ENCODE data around the gene LMTK3.
"Not testable (repeated sequence)": the region's sequence is repeated elsewhere in the genome, so short reads cannot be mapped to it uniquely, and the experiment has no call there.

The LMTK3 gene

GRCh38 chr19:48524732-48525131 lies 13.1 kb upstream of the LMTK3 start:
- no peak for ATAC-seq (replicated peaks)
- H3K27ac Mint-ChIP-seq, result no peak overlapping the region
- no peak overlapping the region for H3K4me3 Mint-ChIP-seq
- peaks cover 0 to 10% of the 10 kb centered on the region in 2 donors for H3K27me3 Mint-ChIP-seq
- no peaks in the 10 kb centered on the region for H3K36me3 Mint-ChIP-seq (ENCODE audit: insufficient read depth)
- H3K9me3 Mint-ChIP-seq, result peaks cover 0 to 5% of the 10 kb centered on the region in 2 donors
- DNase-seq, result no peak
- no peaks in the 10 kb centered on the region for H3K4me1 Mint-ChIP-seq (ENCODE audit: low read depth in 2 of 2)

GRCh38 chr19:48524221-48524620 lies 12.6 kb upstream of the LMTK3 start:
- no peak overlapping the region for H3K27ac Mint-ChIP-seq
- ATAC-seq (replicated peaks) (no peak), DNase-seq (no peak)
- H3K4me3 Mint-ChIP-seq, result no peak overlapping the region
- H3K4me1 Mint-ChIP-seq (ENCODE audit: low read depth in 2 of 2), result no peaks in the 10 kb centered on the region
- peaks cover 0 to 10% of the 10 kb centered on the region in 2 donors for H3K27me3 Mint-ChIP-seq
- no peaks in the 10 kb centered on the region for H3K36me3 Mint-ChIP-seq (ENCODE audit: insufficient read depth)
- H3K9me3 Mint-ChIP-seq, result peaks cover 0 to 5% of the 10 kb centered on the region in 2 donors

GRCh38 chr19:48520134-48520533 lies 8.5 kb upstream of the LMTK3 start:
- no peak for ATAC-seq (replicated peaks)
- no peak for DNase-seq
- H3K4me3 Mint-ChIP-seq, result no peak overlapping the region
- peak overlapping the region in 1 of 2 donors; percentile 62 for H3K27ac Mint-ChIP-seq
- H3K36me3 Mint-ChIP-seq (ENCODE audit: insufficient read depth), result peaks cover 5% of the 10 kb centered on the region
- peaks cover 0 to 10% of the 10 kb centered on the region in 2 donors for H3K27me3 Mint-ChIP-seq
- no peaks in the 10 kb centered on the region for H3K4me1 Mint-ChIP-seq (ENCODE audit: low read depth in 2 of 2)
- peaks cover 0 to 5% of the 10 kb centered on the region in 2 donors for H3K9me3 Mint-ChIP-seq

GRCh38 chr19:48519426-48519825 lies 7.8 kb upstream of the LMTK3 start:
- H3K4me3 Mint-ChIP-seq; H3K9me3 Mint-ChIP-seq; H3K4me1 Mint-ChIP-seq (ENCODE audit: low read depth in 2 of 2); H3K27me3 Mint-ChIP-seq; H3K36me3 Mint-ChIP-seq (ENCODE audit: insufficient read depth); DNase-seq; ATAC-seq (replicated peaks): not testable (repeated sequence)
- peak overlapping the region in 1 of 2 donors; percentile 62 for H3K27ac Mint-ChIP-seq

- H3K4me3 Mint-ChIP-seq, result no peak overlapping the region
- no peak for ATAC-seq (replicated peaks)
- peaks cover 5% of the 10 kb centered on the region for H3K36me3 Mint-ChIP-seq (ENCODE audit: insufficient read depth)
Measured at GRCh38 chr19:48518207-48518606, 6.6 kb upstream of the LMTK3 start.

GRCh38 chr19:48516536-48516935 lies 4.9 kb upstream of the LMTK3 start:
- Mint-ChIP-seq H3K36me3 (ENCODE audit: insufficient read depth) (peaks cover 5% of the 10 kb centered on the region), H3K4me3 (no peak overlapping the region), H3K4me1 (ENCODE audit: low read depth in 2 of 2) (peaks cover 4% of the 10 kb centered on the region in 2 donors), H3K9me3 (no peaks in the 10 kb centered on the region), H3K27me3 (no peaks in the 10 kb centered on the region), H3K27ac (no peak overlapping the region)
- DNase-seq (no peak), ATAC-seq (replicated peaks) (no peak)

More at GRCh38 chr19:48518207-48518606, 6.6 kb upstream of the LMTK3 start:
- DNase-seq, result no peak
- H3K27ac Mint-ChIP-seq, result no peak overlapping the region
- H3K27me3 Mint-ChIP-seq, result no peaks in the 10 kb centered on the region
- H3K4me1 Mint-ChIP-seq (ENCODE audit: low read depth in 2 of 2), result peaks cover 4% of the 10 kb centered on the region in 2 donors
- no peaks in the 10 kb centered on the region for H3K9me3 Mint-ChIP-seq

- ATAC-seq (replicated peaks) (no peak), DNase-seq (no peak)
- H3K27ac Mint-ChIP-seq, result no peak overlapping the region
- peaks cover 9% of the 10 kb centered on the region for H3K36me3 Mint-ChIP-seq (ENCODE audit: insufficient read depth)
- no peaks in the 10 kb centered on the region for H3K27me3 Mint-ChIP-seq
- no peaks in the 10 kb centered on the region for H3K9me3 Mint-ChIP-seq
- H3K4me3 Mint-ChIP-seq, result no peak overlapping the region
- H3K4me1 Mint-ChIP-seq (ENCODE audit: low read depth in 2 of 2), result peaks cover 9 to 12% of the 10 kb centered on the region in 2 donors
Measured at GRCh38 chr19:48514123-48514458, 2.5 kb upstream of the LMTK3 start.

- peak; percentile 55 to 64 (median 63) for DNase-seq
- H3K4me1 Mint-ChIP-seq (ENCODE audit: low read depth in 2 of 2), result peaks cover 9 to 12% of the 10 kb centered on the region in 2 donors
- no peak overlapping the region for H3K4me3 Mint-ChIP-seq
- peaks cover 9% of the 10 kb centered on the region for H3K36me3 Mint-ChIP-seq (ENCODE audit: insufficient read depth)
- no peak overlapping the region for H3K27ac Mint-ChIP-seq
- peak; percentile 62 for ATAC-seq (replicated peaks)
- H3K9me3 Mint-ChIP-seq, result no peaks in the 10 kb centered on the region
- H3K27me3 Mint-ChIP-seq, result no peaks in the 10 kb centered on the region
Measured at GRCh38 chr19:48513289-48514122, 1.9 kb upstream of the LMTK3 start.

GRCh38 chr19:48512504-48513288 lies 1.1 kb upstream of the LMTK3 start:
- DNase-seq, result no peak
- Mint-ChIP-seq H3K27ac (no peak overlapping the region), H3K9me3 (no peaks in the 10 kb centered on the region), H3K4me3 (no peak overlapping the region), H3K4me1 (ENCODE audit: low read depth in 2 of 2) (peaks cover 9 to 12% of the 10 kb centered on the region in 2 donors), H3K36me3 (ENCODE audit: insufficient read depth) (peaks cover 13% of the 10 kb centered on the region), H3K27me3 (no peaks in the 10 kb centered on the region)
- peak; percentile 22 for ATAC-seq (replicated peaks)

- Mint-ChIP-seq H3K4me3 (no peak overlapping the region), H3K9me3 (no peaks in the 10 kb centered on the region), H3K4me1 (ENCODE audit: low read depth in 2 of 2) (peaks cover 9 to 12% of the 10 kb centered on the region in 2 donors), H3K27ac (peak overlapping the region in 1 of 2 donors; percentile 77), H3K27me3 (no peaks in the 10 kb centered on the region), H3K36me3 (ENCODE audit: insufficient read depth) (peaks cover 10% of the 10 kb centered on the region)
- ATAC-seq (replicated peaks) (no peak), DNase-seq (peak in 1 of 3 experiments; percentile 33)
Measured at GRCh38 chr19:48511321-48511731, 309 bp downstream of the LMTK3 start.

- Mint-ChIP-seq H3K4me1 (ENCODE audit: low read depth in 2 of 2) (peaks cover 9 to 12% of the 10 kb centered on the region in 2 donors), H3K4me3 (no peak overlapping the region), H3K27me3 (no peaks in the 10 kb centered on the region), H3K27ac (peak overlapping the region; percentile 77 to 87), H3K36me3 (ENCODE audit: insufficient read depth) (peaks cover 10% of the 10 kb centered on the region), H3K9me3 (no peaks in the 10 kb centered on the region)
- ATAC-seq (replicated peaks) (peak; percentile 38), DNase-seq (peak; percentile 70 to 79 (median 73))
Measured at GRCh38 chr19:48510421-48511268, 990 bp downstream of the LMTK3 start.

GRCh38 chr19:48509467-48510194 lies 2.0 kb downstream of the LMTK3 start:
- Mint-ChIP-seq H3K27ac (no peak overlapping the region), H3K4me3 (no peak overlapping the region), H3K36me3 (ENCODE audit: insufficient read depth) (peaks cover 10% of the 10 kb centered on the region), H3K4me1 (ENCODE audit: low read depth in 2 of 2) (peaks cover 9 to 12% of the 10 kb centered on the region in 2 donors), H3K27me3 (no peaks in the 10 kb centered on the region), H3K9me3 (no peaks in the 10 kb centered on the region)
- no peak for ATAC-seq (replicated peaks)
- no peak for DNase-seq

Measured in effector memory CD8-positive, alpha-beta T cell (primary cell).